Natural killer cell (primary cell): ENCODE results near the gene RPP25L. TPM values are rescaled to one million over a fixed set of nuclear protein-coding genes. Genes with fewer than 3 reads are reported as not detected.

Source experiments
- ATAC-seq, 3 donors: fragments of 150-1000 bp in 2 of 3; fragments of 200-7000 bp in 1 of 3; cut with Tn5 transposase; 1 replicate in 1 of 3; 2 replicates in 2 of 3; pipeline ENCODE4 v1.10.0; 2021; ENCODE audit warnings: mild to moderate bottlenecking in 2 of 3, moderate library complexity in 2 of 3
- DNase-seq, 2 donors: peaks; one replicate each; pipeline versions ENCODE4 v3.0.0 to v3.0.0-alpha.2; 2013 to 2021; ENCODE audit warnings: mixed read lengths in 1 of 2
- H3K27ac ChIP-seq: one replicate; pipeline ENCODE4 v1.5.1; 2013; ENCODE audit warnings: mild to moderate bottlenecking, low read length
- H3K27me3 ChIP-seq: one replicate; pipeline ENCODE4 v1.6.1; 2013; ENCODE audit warnings: low read length; ENCODE audit not compliant: control insufficient read depth, insufficient read depth
- H3K36me3 ChIP-seq: one replicate; pipeline ENCODE4 v1.6.1; 2013; ENCODE audit warnings: low read length; ENCODE audit not compliant: control insufficient read depth, insufficient read depth
- H3K4me1 ChIP-seq: one replicate; pipeline ENCODE4 v1.6.1; 2013; ENCODE audit warnings: low read length; ENCODE audit not compliant: control insufficient read depth, insufficient read depth
- H3K4me3 ChIP-seq: one replicate; pipeline ENCODE4 v1.5.1; 2013; ENCODE audit warnings: low read length
- H3K9me3 ChIP-seq: one replicate; pipeline ENCODE4 v1.6.1; 2013; ENCODE audit warnings: low read length; ENCODE audit not compliant: control insufficient read depth, insufficient read depth
- H3K27ac Mint-ChIP-seq, 2 donors: one replicate each; pipeline ENCODE4 v1.8.0; 2022; ENCODE audit warnings: mild to moderate bottlenecking in 2 of 2, mixed read lengths in 2 of 2, moderate library complexity in 1 of 2
- H3K27me3 Mint-ChIP-seq, 2 donors: one replicate each; pipeline ENCODE4 v1.8.0; 2022; ENCODE audit warnings: low read depth in 2 of 2, mixed read lengths in 2 of 2
- H3K36me3 Mint-ChIP-seq: one replicate; pipeline ENCODE4 v1.8.0; 2022; ENCODE audit warnings: mixed read lengths
- H3K4me1 Mint-ChIP-seq, 2 donors: one replicate each; pipeline ENCODE4 v1.8.0; 2022; ENCODE audit warnings: mixed read lengths in 2 of 2
- H3K4me3 Mint-ChIP-seq: one replicate; pipeline ENCODE4 v1.8.0; 2022; ENCODE audit warnings: mild to moderate bottlenecking, moderate library complexity, mixed read lengths
- H3K9me3 Mint-ChIP-seq, 2 donors: one replicate each; pipeline ENCODE4 v1.8.0; 2022; ENCODE audit warnings: mixed read lengths in 2 of 2
- WGBS: methylation state at CpG from one replicate; pipeline ENCODE4 v1.1.7; 2013; ENCODE audit warnings: missing lambda C conversion rate; ENCODE audit not compliant: insufficient coverage; 5-methylcytosine and 5-hydroxymethylcytosine counted together
- intact Hi-C: fragments of 100-400 bp; cut with micrococcal nuclease; formaldehyde crosslinking; loops from one replicate; pipeline ENCODE4 v1.14.2; 2022
- total RNA-seq, 4 donors: library from RNA; stranded (reverse); fragments of 120-200 nt in 1 of 4; gene quantifications; one replicate each; pipeline versions ENCODE4 v1.2.3 to v1.2.4, GENCODE V29; 2013 to 2022
- TF ChIP-seq, protein P1 (sequence below): fragments of 200-600 bp; IDR thresholded peaks from one replicate; pipeline ENCODE4 v1.8.0; 2022; ENCODE audit warnings: antibody characterized with exemption

RPP25L gene
- total RNA-seq, 3 donors from 2014 or later (not counting 1 experiment from before 2014, with no cell fraction given): 9.3 to 15.0 (median 9.8) TPM

DNA sequence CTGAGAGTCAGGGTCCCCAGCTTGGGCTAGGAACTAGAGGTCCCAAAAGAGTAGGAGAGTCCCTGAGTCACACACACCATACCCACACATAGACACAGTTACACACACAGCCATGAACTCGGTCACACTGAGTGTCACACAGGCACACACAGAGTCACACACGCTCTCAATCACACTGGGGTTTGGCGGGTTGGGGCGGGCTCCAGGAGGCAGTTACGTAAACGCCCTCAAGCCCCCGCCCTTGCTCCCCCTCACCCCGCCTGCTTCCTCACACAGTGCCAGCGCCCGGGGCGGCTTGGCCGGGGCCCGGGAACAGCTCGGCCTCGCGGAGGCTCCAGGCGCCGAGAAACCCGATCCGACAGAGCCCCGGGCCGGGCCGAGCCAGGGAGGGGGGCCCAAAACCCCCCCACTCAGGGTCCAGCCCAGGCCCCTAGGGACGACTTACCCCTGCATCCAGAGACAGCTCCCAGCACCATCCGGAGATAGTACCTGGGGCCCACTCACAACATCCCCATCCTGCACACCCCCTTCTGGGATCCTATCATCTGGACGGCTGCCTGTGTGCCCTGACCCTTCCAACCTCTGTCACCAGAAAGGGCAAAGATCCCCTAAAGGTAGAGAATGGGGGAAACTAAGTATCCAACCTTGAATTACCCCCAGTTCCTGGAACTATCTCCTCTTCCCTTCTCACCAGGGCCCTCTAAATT lies 18.8 kb downstream of the RPP25L start:
- H3K27me3 Mint-ChIP-seq: peaks cover 41 to 67% of the 10 kb centered on the region in 2 donors
- H3K36me3 Mint-ChIP-seq: no peaks in the 10 kb centered on the region
- H3K27ac ChIP-seq: no peak overlapping the region
- WGBS: 6% methylated on average over 26 of the region's 26 CpGs
- TF ChIP-seq, protein P1, sequence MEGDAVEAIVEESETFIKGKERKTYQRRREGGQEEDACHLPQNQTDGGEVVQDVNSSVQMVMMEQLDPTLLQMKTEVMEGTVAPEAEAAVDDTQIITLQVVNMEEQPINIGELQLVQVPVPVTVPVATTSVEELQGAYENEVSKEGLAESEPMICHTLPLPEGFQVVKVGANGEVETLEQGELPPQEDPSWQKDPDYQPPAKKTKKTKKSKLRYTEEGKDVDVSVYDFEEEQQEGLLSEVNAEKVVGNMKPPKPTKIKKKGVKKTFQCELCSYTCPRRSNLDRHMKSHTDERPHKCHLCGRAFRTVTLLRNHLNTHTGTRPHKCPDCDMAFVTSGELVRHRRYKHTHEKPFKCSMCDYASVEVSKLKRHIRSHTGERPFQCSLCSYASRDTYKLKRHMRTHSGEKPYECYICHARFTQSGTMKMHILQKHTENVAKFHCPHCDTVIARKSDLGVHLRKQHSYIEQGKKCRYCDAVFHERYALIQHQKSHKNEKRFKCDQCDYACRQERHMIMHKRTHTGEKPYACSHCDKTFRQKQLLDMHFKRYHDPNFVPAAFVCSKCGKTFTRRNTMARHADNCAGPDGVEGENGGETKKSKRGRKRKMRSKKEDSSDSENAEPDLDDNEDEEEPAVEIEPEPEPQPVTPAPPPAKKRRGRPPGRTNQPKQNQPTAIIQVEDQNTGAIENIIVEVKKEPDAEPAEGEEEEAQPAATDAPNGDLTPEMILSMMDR: no peak
- ATAC-seq (peak in 2 of 3 donors; percentile 48), DNase-seq (peak in 1 of 2 donors; percentile 34)
- H3K4me3 Mint-ChIP-seq: peak overlapping the region; percentile 55
- intact Hi-C loops: loop anchor here (5.0 kb wide), 1 partner anchor 156 kb away; no protein-coding TSS in a partner anchor
- peaks cover 9 to 41% of the 10 kb centered on the region in 2 donors for H3K4me1 Mint-ChIP-seq
- H3K27ac Mint-ChIP-seq: no peak overlapping the region
- peaks cover 40% of the 10 kb centered on the region for H3K27me3 ChIP-seq
- H3K4me3 ChIP-seq: no peak overlapping the region
- H3K36me3 ChIP-seq: no peaks in the 10 kb centered on the region
- no peaks in the 10 kb centered on the region for H3K9me3 ChIP-seq
- H3K4me1 ChIP-seq: peaks cover 28% of the 10 kb centered on the region
- no peaks in the 10 kb centered on the region for H3K9me3 Mint-ChIP-seq

GRCh38 chr9:34591917-34592866 lies 19.7 kb downstream of the RPP25L start:
- Histone ChIP-seq H3K27ac (no peak overlapping the region), H3K27me3 (peaks cover 40% of the 10 kb centered on the region), H3K4me1 (peaks cover 28% of the 10 kb centered on the region), H3K36me3 (no peaks in the 10 kb centered on the region), H3K9me3 (no peaks in the 10 kb centered on the region), H3K4me3 (no peak overlapping the region)
- WGBS: 13% methylated on average over 16 of the region's 16 CpGs
- Mint-ChIP-seq H3K27ac (no peak overlapping the region), H3K27me3 (peaks cover 48 to 66% of the 10 kb centered on the region in 2 donors), H3K4me1 (peaks cover 9 to 41% of the 10 kb centered on the region in 2 donors), H3K4me3 (peak overlapping the region; percentile 55), H3K9me3 (no peaks in the 10 kb centered on the region), H3K36me3 (no peaks in the 10 kb centered on the region)
- ATAC-seq (no peak), DNase-seq (no peak)
- intact Hi-C loops: loop anchor here (5.0 kb wide), 1 partner anchor 155 kb away; no protein-coding TSS in a partner anchor
- TF ChIP-seq, protein P1: peak; percentile 9

GRCh38 chr9:34591248-34591916 lies 20.5 kb downstream of the RPP25L start:
- H3K27me3 ChIP-seq: peaks cover 40% of the 10 kb centered on the region
- DNase-seq: peak; percentile 77 to 86
- no peak overlapping the region for H3K27ac ChIP-seq
- peaks cover 28% of the 10 kb centered on the region for H3K4me1 ChIP-seq
- no peak overlapping the region for H3K27ac Mint-ChIP-seq
- TF ChIP-seq, protein P1: peak; percentile 86
- H3K36me3 ChIP-seq: no peaks in the 10 kb centered on the region
- peaks cover 54 to 68% of the 10 kb centered on the region in 2 donors for H3K27me3 Mint-ChIP-seq
- no peaks in the 10 kb centered on the region for H3K9me3 Mint-ChIP-seq
- 2% methylated on average over 59 of the region's 60 CpGs for WGBS
- peak overlapping the region; percentile 55 for H3K4me3 Mint-ChIP-seq
- peak; percentile 83 to 89 (median 87) for ATAC-seq
- peaks cover 9 to 41% of the 10 kb centered on the region in 2 donors for H3K4me1 Mint-ChIP-seq
- intact Hi-C loops: loop anchor here (5.0 kb wide), 1 partner anchor 154 kb away; no protein-coding TSS in a partner anchor
- H3K4me3 ChIP-seq: peak overlapping the region; percentile 20
- H3K9me3 ChIP-seq: no peaks in the 10 kb centered on the region
- no peaks in the 10 kb centered on the region for H3K36me3 Mint-ChIP-seq
